Loucy (cell line): ENCODE results near the gene PPP1R26.

Experiments
- H2AFZ ChIP-seq: fragments of 200-600 bp; sonication (generic); 2 replicates; pipeline ENCODE4 v1.6.0; 2016; ENCODE audit warnings: antibody characterized with exemption, mild to moderate bottlenecking, low read length, moderate library complexity
- H3F3A ChIP-seq: fragments of 200-600 bp; 2 replicates; pipeline ENCODE4 v1.6.0; 2016; ENCODE audit warnings: antibody characterized with exemption, low read depth, mild to moderate bottlenecking
- H3K27me3 ChIP-seq: fragments of 200-600 bp; sonication (generic); 2 replicates; pipeline ENCODE4 v1.6.1; 2014; ENCODE audit warnings: low read length, mild to moderate bottlenecking; ENCODE audit not compliant: insufficient read depth, poor library complexity, severe bottlenecking
- H3K36me3 ChIP-seq: fragments of 200-600 bp; sonication (generic); 2 replicates; pipeline ENCODE4 v1.6.1; 2016; ENCODE audit warnings: low read length; ENCODE audit not compliant: insufficient read depth
- H3K4me1 ChIP-seq: fragments of 200-600 bp; sonication (generic); 2 replicates; pipeline ENCODE4 v1.5.1; 2014; ENCODE audit warnings: low read length, mild to moderate bottlenecking; ENCODE audit not compliant: insufficient read depth, poor library complexity, severe bottlenecking
- H3K4me2 ChIP-seq: fragments of 200-600 bp; sonication (generic); 2 replicates; pipeline ENCODE4 v1.6.0; 2014; ENCODE audit warnings: antibody characterized with exemption, low read length, low read depth, mild to moderate bottlenecking; ENCODE audit not compliant: poor library complexity, severe bottlenecking
- H3K4me3 ChIP-seq: fragments of 200-600 bp; sonication (generic); 2 replicates; pipeline ENCODE4 v1.5.1; 2014; ENCODE audit warnings: low read length, mild to moderate bottlenecking, mixed read lengths; ENCODE audit not compliant: poor library complexity, severe bottlenecking
- H3K79me2 ChIP-seq: fragments of 200-600 bp; sonication (generic); 2 replicates; pipeline ENCODE4 v1.6.1; 2014; ENCODE audit warnings: low read length; ENCODE audit not compliant: insufficient read depth
- H3K9ac ChIP-seq: fragments of 200-600 bp; sonication (generic); 2 replicates; pipeline ENCODE4 v1.6.0; 2014; ENCODE audit warnings: mild to moderate bottlenecking, low read depth, low read length, moderate library complexity; ENCODE audit not compliant: poor library complexity, severe bottlenecking
- H3K9me2 ChIP-seq: fragments of 200-600 bp; sonication (generic); replicated peaks from 2 replicates; pipeline ENCODE4 v1.6.1; 2016; ENCODE audit warnings: low read depth, low read length, mixed read lengths
- H3K9me3 ChIP-seq: fragments of 200-600 bp; sonication (generic); 2 replicates; pipeline ENCODE4 v1.6.1; 2014; ENCODE audit warnings: mild to moderate bottlenecking, antibody characterized with exemption, low read length, low read depth; ENCODE audit not compliant: insufficient read depth
- H4K20me1 ChIP-seq: fragments of 200-600 bp; sonication (generic); 2 replicates; pipeline ENCODE4 v1.6.0; 2014; ENCODE audit warnings: antibody characterized with exemption, low read length, mild to moderate bottlenecking; ENCODE audit not compliant: insufficient read depth, poor library complexity, severe bottlenecking
- CTCF ChIP-seq: fragments of 200-600 bp; sonication (generic); conservative IDR thresholded peaks from 2 replicates; pipeline ENCODE4 v1.5.1; 2014; ENCODE audit warnings: mild to moderate bottlenecking, antibody characterized with exemption, low read length
- EZH2phosphoT487 ChIP-seq: fragments of 200-600 bp; IDR thresholded peaks from 2 replicates; pipeline ENCODE4 v1.6.1; 2018; ENCODE audit warnings: antibody characterized with exemption, mild to moderate bottlenecking, moderate library complexity, borderline replicate concordance

PPP1R26 gene

GRCh38 chr9:135489188-135489906, 9.8 kb downstream of the PPP1R26 start:
- Histone ChIP-seq H3K79me2 (no peaks in the 10 kb centered on the region), H3K9me3 (no peaks in the 10 kb centered on the region)

GRCh38 chr9:135490166-135490870, 10.7 kb downstream of the PPP1R26 start:
- H3K9me3 ChIP-seq, result no peaks in the 10 kb centered on the region
- TF ChIP-seq EZH2phosphoT487 (no peak), CTCF (no peak)
- no peaks in the 10 kb centered on the region for H3K9me2 ChIP-seq
- H3K4me2 ChIP-seq, result no peak overlapping the region
- no peaks in the 10 kb centered on the region for H3F3A ChIP-seq
- H3K79me2 ChIP-seq, result no peaks in the 10 kb centered on the region
- no peak overlapping the region for H2AFZ ChIP-seq
- H3K9ac ChIP-seq, result no peak overlapping the region
- H3K36me3 ChIP-seq, result no peaks in the 10 kb centered on the region
- no peaks in the 10 kb centered on the region for H4K20me1 ChIP-seq
- H3K4me3 ChIP-seq, result no peak overlapping the region
- H3K27me3 ChIP-seq, result no peaks in the 10 kb centered on the region
- no peaks in the 10 kb centered on the region for H3K4me1 ChIP-seq

More at GRCh38 chr9:135489188-135489906, 9.8 kb downstream of the PPP1R26 start:
- Histone ChIP-seq H4K20me1 (no peaks in the 10 kb centered on the region), H3K9me2 (no peaks in the 10 kb centered on the region), H3K9ac (no peak overlapping the region), H3K36me3 (no peaks in the 10 kb centered on the region), H3K4me1 (no peaks in the 10 kb centered on the region), H2AFZ (no peak overlapping the region), H3K4me2 (no peak overlapping the region), H3K4me3 (no peak overlapping the region), H3K27me3 (no peaks in the 10 kb centered on the region), H3F3A (no peaks in the 10 kb centered on the region)
- TF ChIP-seq EZH2phosphoT487 (no peak), CTCF (no peak)

DNA sequence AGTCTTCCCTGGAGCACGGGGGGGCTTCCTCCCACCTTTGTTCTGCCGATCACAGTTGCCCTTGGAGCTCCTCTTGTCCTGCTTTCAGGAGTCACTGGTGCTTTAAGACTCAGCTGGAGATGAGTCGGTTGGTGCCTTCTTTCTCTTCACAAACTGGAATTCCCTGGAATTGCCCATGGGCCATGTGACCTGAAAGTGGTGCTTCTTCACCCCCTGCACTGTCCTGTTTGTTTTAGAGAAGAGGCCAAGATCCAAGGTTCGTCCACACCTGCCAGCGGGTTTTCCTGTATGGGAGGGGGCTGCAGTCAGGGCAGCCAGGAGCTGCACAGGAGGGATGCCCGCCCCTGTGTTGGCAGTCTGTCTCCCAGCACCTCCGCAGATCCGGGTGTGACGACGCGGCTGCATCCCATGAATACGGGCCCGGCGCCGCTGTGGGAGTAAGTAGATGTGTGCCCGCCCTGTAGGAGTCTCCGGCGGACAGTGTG, 11.4 kb downstream of the PPP1R26 start:
- no peaks in the 10 kb centered on the region for H3F3A ChIP-seq
- no peaks in the 10 kb centered on the region for H3K9me3 ChIP-seq
- TF ChIP-seq EZH2phosphoT487 (no peak), CTCF (no peak)
- no peaks in the 10 kb centered on the region for H3K4me1 ChIP-seq
- no peak overlapping the region for H2AFZ ChIP-seq
- H3K9ac ChIP-seq, result no peak overlapping the region
- H3K79me2 ChIP-seq, result no peaks in the 10 kb centered on the region
- H3K9me2 ChIP-seq, result no peaks in the 10 kb centered on the region
- no peak overlapping the region for H3K4me3 ChIP-seq
- H3K36me3 ChIP-seq, result no peaks in the 10 kb centered on the region
- H3K4me2 ChIP-seq, result no peak overlapping the region
- no peaks in the 10 kb centered on the region for H3K27me3 ChIP-seq
- H4K20me1 ChIP-seq, result no peaks in the 10 kb centered on the region
